Endometrial microvascular endothelial cells (primary cell): ENCODE data around the gene SNCAIP. TPM values are rescaled to one million over a fixed set of nuclear protein-coding genes. Genes with fewer than 3 reads are reported as not detected.

Source experiments
- in situ Hi-C: cut with HindIII; loops from 2 replicates; pipeline ENCODE4 v1.10.0; 2017; ENCODE audit warnings: low sequenced_read_pairs, low pct_unique_long_range_greater_than_20kb; ENCODE audit errors: inconsistent ontology term
- total RNA-seq: library from RNA; depleted of rRNA; stranded (reverse); fragments of >200 nt; gene quantifications from one replicate; pipeline ENCODE4 v1.2.3, GENCODE V29; 2015; ENCODE audit errors: inconsistent ontology term

The SNCAIP gene
- 0.37 TPM for total RNA-seq

- in situ Hi-C loops: no loop called here
These were observed at the start of gene SNCAIP for GRCh38 chr5:122311961-122312590. SNCAIP (plus strand) TSS chr5:122312237; CDS start chr5:122391135, 78,898 bp downstream.

- in situ Hi-C loops: no loop called here
These were observed 48.5 kb upstream of the SNCAIP start for GRCh38 chr5:122263352-122264030.

GRCh38 chr5:122264610-122265009 lies 47.4 kb upstream of the SNCAIP start:
- in situ Hi-C loops: no loop called here

GRCh38 chr5:122267185-122267584 lies 44.9 kb upstream of the SNCAIP start:
- in situ Hi-C loops: no loop called here

- in situ Hi-C loops: no loop called here
These were observed 38.3 kb upstream of the SNCAIP start for GRCh38 chr5:122273696-122274095.

GRCh38 chr5:122283592-122283991 lies 28.4 kb upstream of the SNCAIP start:
- in situ Hi-C loops: no loop called here

GRCh38 chr5:122286541-122286940 lies 25.5 kb upstream of the SNCAIP start:
- in situ Hi-C loops: no loop called here

GRCh38 chr5:122287101-122287500 lies 24.9 kb upstream of the SNCAIP start:
- in situ Hi-C loops: no loop called here

- in situ Hi-C loops: no loop called here
These were observed 20.8 kb upstream of the SNCAIP start for GRCh38 chr5:122291000-122291901.

GRCh38 chr5:122292332-122292731 lies 19.7 kb upstream of the SNCAIP start:
- in situ Hi-C loops: no loop called here

- in situ Hi-C loops: no loop called here
These were observed 16.9 kb upstream of the SNCAIP start for GRCh38 chr5:122295138-122295537.

GRCh38 chr5:122296871-122297270 lies 15.2 kb upstream of the SNCAIP start:
- in situ Hi-C loops: no loop called here

GRCh38 chr5:122297587-122298298 lies 14.3 kb upstream of the SNCAIP start:
- in situ Hi-C loops: no loop called here

- in situ Hi-C loops: no loop called here
These were observed 11.7 kb upstream of the SNCAIP start for GRCh38 chr5:122300374-122300773.

GRCh38 chr5:122301016-122301415 lies 11.0 kb upstream of the SNCAIP start:
- in situ Hi-C loops: no loop called here

- in situ Hi-C loops: no loop called here
These were observed 7.4 kb upstream of the SNCAIP start for GRCh38 chr5:122304471-122305215.

GRCh38 chr5:122306461-122306860 lies 5.6 kb upstream of the SNCAIP start:
- in situ Hi-C loops: no loop called here

GRCh38 chr5:122310889-122311288 lies 1.1 kb upstream of the SNCAIP start:
- in situ Hi-C loops: no loop called here
